Keratinocyte (primary cell): ENCODE measurements around the gene C1QTNF5. TPM values are rescaled to one million over a fixed set of nuclear protein-coding genes. Genes with fewer than 3 reads are reported as not detected.

ENCODE experiments used
- DNase-seq: peaks from one replicate; pipeline ENCODE4 v3.0.0-alpha.2; 2011; ENCODE audit warnings: low read depth, missing footprints, low spot score
- FAIRE-seq: peaks from 2 replicates; lab custom pipeline; 2011; peaks lifted over from hg19 to GRCh38; lab: Jason Lieb, UNC
- H2AFZ ChIP-seq: 2 replicates; pipeline ENCODE4 v1.6.0; 2012; ENCODE audit warnings: low read length, control low read depth, inconsistent platforms; ENCODE audit not compliant: control insufficient read depth
- H3K27ac ChIP-seq: 2 replicates; pipeline ENCODE4 v1.5.1; 2011; ENCODE audit warnings: low read length; ENCODE audit not compliant: control insufficient read depth, insufficient read depth
- H3K27me3 ChIP-seq: 3 replicates; pipeline ENCODE4 v1.6.0; 2011; ENCODE audit warnings: low read length; ENCODE audit not compliant: control insufficient read depth, insufficient read depth; ENCODE audit errors: extremely low read depth
- H3K36me3 ChIP-seq, 2 experiments: 2 replicates in 1 of 2; 3 replicates in 1 of 2; pipeline ENCODE4 v1.5.1; 2011; ENCODE audit warnings: low read length in 2 of 2, mild to moderate bottlenecking in 1 of 2; ENCODE audit not compliant: control insufficient read depth in 2 of 2, insufficient read depth in 2 of 2; ENCODE audit errors: extremely low read depth in 1 of 2
- H3K4me1 ChIP-seq: 3 replicates; pipeline ENCODE4 v1.5.1; 2011; ENCODE audit warnings: low read length; ENCODE audit not compliant: control insufficient read depth, insufficient read depth; ENCODE audit errors: extremely low read depth
- H3K4me2 ChIP-seq: 3 replicates; pipeline ENCODE4 v1.6.0; 2011; ENCODE audit warnings: low read depth, low read length; ENCODE audit not compliant: control insufficient read depth, insufficient read depth; ENCODE audit errors: extremely low read depth
- H3K4me3 ChIP-seq, 3 experiments: fragments of 200-600 bp in 1 of 3; sonication (generic) in 1 of 3; 2 replicates in 2 of 3; 3 replicates in 1 of 3; pipeline ENCODE4 v1.5.1; 2011 to 2016; ENCODE audit warnings: low read length in 3 of 3, mild to moderate bottlenecking in 3 of 3, control low read depth in 2 of 3, inconsistent platforms in 1 of 3, low read depth in 1 of 3, mixed read lengths in 1 of 3, mixed run types in 1 of 3, moderate library complexity in 1 of 3; ENCODE audit not compliant: control insufficient read depth in 2 of 3, insufficient read depth in 2 of 3; ENCODE audit errors: extremely low read depth in 1 of 3
- H3K79me2 ChIP-seq: 2 replicates; pipeline ENCODE4 v1.6.0; 2012; ENCODE audit warnings: low read length; ENCODE audit not compliant: control insufficient read depth, insufficient read depth
- H3K9ac ChIP-seq: 3 replicates; pipeline ENCODE4 v1.6.0; 2011; ENCODE audit warnings: low read length; ENCODE audit not compliant: control insufficient read depth, insufficient read depth; ENCODE audit errors: extremely low read depth
- H3K9me1 ChIP-seq: 3 replicates; pipeline ENCODE4 v1.6.0; 2011; ENCODE audit warnings: low read length; ENCODE audit not compliant: control insufficient read depth, insufficient read depth; ENCODE audit errors: extremely low read depth
- H3K9me3 ChIP-seq: 2 replicates; pipeline ENCODE4 v1.5.1; 2012; ENCODE audit warnings: low read depth, low read length; ENCODE audit not compliant: control insufficient read depth
- H4K20me1 ChIP-seq: 3 replicates; pipeline ENCODE4 v1.6.0; 2011; ENCODE audit warnings: low read length; ENCODE audit not compliant: control insufficient read depth, insufficient read depth; ENCODE audit errors: extremely low read depth
- EZH2 ChIP-seq: IDR thresholded peaks from one replicate; pipeline ENCODE4 v1.6.1; 2012; ENCODE audit warnings: inconsistent platforms, mild to moderate bottlenecking, low read length, moderate library complexity
- dilution Hi-C: fragments of 300-500 bp; cut with MboI; formaldehyde crosslinking; loops from one replicate; pipeline ENCODE4 v1.7.0; 2020; ENCODE audit warnings: low sequenced_read_pairs; ENCODE audit not compliant: extremely low pct_ligation_motif_present
- polyA plus RNA-seq, 5 experiments: library from polyadenylated mRNA; depleted of rRNA in 3 of 5; stranded (reverse) in 3 of 5; stranded (forward) in 1 of 5; unstranded in 1 of 5; fragments of >200 nt; gene quantifications; 1 replicate in 1 of 5; 2 replicates in 3 of 5; 3 replicates in 1 of 5; pipeline versions ENCODE4 v1.2.1 to v1.2.3, GENCODE V29; 2011 to 2012; ENCODE audit warnings: missing spikeins in 2 of 5, low read depth in 1 of 5, low replicate concordance in 1 of 5
- TF ChIP-seq, protein P1 (sequence below), 3 experiments: IDR thresholded peaks in 1 of 3; conservative IDR thresholded peaks in 1 of 3; optimal IDR thresholded peaks in 1 of 3; 2 replicates in 2 of 3; 3 replicates in 1 of 3; pipeline versions ENCODE3 to v1.5.1; 2011; ENCODE audit warnings: low read length in 3 of 3, mild to moderate bottlenecking in 3 of 3, moderate library complexity in 2 of 3, control low read depth in 1 of 3, inconsistent platforms in 1 of 3; ENCODE audit not compliant: insufficient read depth in 2 of 3; ENCODE audit errors: extremely low read depth in 1 of 3

The C1QTNF5 gene
- polyA plus RNA-seq, 1 donor (not counting 4 experiments of a cell fraction or from before 2014, with no cell fraction given), result not detected

DNA sequence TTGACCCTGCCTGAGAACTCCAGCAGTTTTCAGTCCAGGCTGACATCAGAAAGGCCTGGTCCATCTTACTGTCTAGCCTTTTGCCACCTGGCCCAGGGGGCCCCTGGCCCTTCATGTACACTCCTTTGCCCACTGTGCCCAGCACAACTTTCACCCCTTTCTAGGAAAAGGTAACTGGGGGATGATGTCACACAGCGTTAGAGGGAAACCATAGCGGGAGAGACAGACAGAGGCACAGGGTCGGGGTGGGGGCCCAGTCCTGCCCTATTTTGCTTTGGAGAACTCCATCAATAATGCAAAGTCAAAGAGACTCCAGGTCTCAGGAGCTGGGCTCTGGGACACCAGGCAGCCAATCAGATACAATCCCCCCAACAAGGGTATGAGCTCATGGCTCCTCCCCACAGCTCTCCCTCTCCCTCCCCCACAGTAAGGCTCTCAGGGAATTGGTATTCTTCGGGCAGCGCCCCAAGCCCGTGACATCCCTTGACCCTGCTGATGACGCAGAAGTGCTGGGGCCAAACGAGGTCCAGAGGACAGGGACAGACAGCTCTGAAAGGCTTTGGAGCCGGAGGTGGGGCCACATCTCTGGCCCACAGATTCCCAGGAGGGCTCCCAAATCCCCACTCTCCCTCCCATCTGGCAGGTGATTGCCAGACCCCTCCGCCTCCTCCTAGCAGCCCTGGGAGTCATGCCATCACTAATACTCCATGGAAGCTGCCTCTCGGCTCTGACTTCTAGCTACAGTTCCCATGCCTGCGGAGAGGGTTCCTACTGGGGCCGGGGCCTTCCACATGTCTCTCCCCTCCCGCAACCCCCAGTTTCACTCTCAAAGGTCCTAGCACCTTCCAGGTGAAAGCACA is 34.9 kb upstream of the C1QTNF5 start:
- Histone ChIP-seq H3K4me2 (no peak overlapping the region), H3K9ac (no peak overlapping the region), H4K20me1 (no peaks in the 10 kb centered on the region), H3K4me3 (no peak overlapping the region), H3K4me1 (peaks cover 23% of the 10 kb centered on the region), H3K9me1 (peaks cover 2% of the 10 kb centered on the region), H3K36me3 (no peaks in the 10 kb centered on the region), H3K27me3 (peaks cover 6% of the 10 kb centered on the region), H3K79me2 (no peaks in the 10 kb centered on the region), H2AFZ (no peak overlapping the region), H3K27ac (no peak overlapping the region), H3K9me3 (no peaks in the 10 kb centered on the region)
- DNase-seq (no peak), FAIRE-seq (no peak)
- TF ChIP-seq EZH2, result no peak
- TF ChIP-seq, protein P1, sequence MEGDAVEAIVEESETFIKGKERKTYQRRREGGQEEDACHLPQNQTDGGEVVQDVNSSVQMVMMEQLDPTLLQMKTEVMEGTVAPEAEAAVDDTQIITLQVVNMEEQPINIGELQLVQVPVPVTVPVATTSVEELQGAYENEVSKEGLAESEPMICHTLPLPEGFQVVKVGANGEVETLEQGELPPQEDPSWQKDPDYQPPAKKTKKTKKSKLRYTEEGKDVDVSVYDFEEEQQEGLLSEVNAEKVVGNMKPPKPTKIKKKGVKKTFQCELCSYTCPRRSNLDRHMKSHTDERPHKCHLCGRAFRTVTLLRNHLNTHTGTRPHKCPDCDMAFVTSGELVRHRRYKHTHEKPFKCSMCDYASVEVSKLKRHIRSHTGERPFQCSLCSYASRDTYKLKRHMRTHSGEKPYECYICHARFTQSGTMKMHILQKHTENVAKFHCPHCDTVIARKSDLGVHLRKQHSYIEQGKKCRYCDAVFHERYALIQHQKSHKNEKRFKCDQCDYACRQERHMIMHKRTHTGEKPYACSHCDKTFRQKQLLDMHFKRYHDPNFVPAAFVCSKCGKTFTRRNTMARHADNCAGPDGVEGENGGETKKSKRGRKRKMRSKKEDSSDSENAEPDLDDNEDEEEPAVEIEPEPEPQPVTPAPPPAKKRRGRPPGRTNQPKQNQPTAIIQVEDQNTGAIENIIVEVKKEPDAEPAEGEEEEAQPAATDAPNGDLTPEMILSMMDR (optimal IDR thresholded peaks at IDR 0.05 in 1 of 3, IDR thresholded peaks at IDR 0.05 in 1 of 3, conservative IDR thresholded peaks at IDR 0.05 in 1 of 3; ENCODE audit: extremely low read depth in 1 of 3, insufficient read depth in 2 of 3, low read length in 3 of 3), result no peak
- dilution Hi-C loops, result no loop called here

DNA sequence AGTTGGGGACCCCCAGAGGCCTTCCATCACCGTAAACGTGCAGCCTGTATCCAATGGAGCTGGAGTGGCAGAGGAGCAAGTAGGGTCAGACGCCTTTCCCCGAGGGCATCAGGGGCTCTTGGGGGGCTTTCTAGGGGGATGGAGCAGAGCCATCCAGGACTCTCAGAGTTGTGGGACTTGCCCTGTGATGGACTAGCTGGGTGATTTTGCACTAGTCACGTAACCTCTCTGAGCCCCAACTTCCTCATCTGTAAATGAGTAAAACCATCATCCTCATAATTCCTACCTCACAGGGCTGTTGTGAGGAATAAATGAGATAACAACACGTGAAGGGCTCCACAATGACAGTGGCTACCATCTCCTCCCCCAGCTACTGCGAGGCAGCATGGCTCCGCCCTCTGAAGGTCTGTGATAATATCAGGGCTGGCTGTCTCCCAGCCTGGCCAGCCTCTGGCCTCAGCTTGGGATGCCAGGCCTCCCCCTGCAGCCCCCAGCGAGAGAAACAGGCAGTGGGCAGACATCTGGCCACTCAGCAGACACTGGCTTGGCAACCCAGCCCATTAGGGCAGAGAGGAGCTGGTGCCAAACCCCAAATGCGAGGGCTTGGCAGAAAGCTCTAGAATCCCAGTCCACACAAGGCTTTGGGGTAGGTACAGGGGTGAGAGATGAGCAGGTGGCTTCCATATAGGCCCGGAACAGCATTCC is 34.1 kb upstream of the C1QTNF5 start:
- Histone ChIP-seq H3K27ac (no peak overlapping the region), H3K9ac (no peak overlapping the region)
- no peak for FAIRE-seq

More for the DNA sequence above, 34.1 kb upstream of the C1QTNF5 start:
- Histone ChIP-seq H3K9me1 (peaks cover 2% of the 10 kb centered on the region), H3K36me3 (no peaks in the 10 kb centered on the region), H2AFZ (no peak overlapping the region), H3K79me2 (no peaks in the 10 kb centered on the region), H4K20me1 (no peaks in the 10 kb centered on the region), H3K27me3 (peaks cover 6% of the 10 kb centered on the region), H3K4me1 (peaks cover 23% of the 10 kb centered on the region), H3K4me3 (no peak overlapping the region), H3K9me3 (no peaks in the 10 kb centered on the region), H3K4me2 (no peak overlapping the region)
- no peak for DNase-seq
- TF ChIP-seq, protein P1 (optimal IDR thresholded peaks at IDR 0.05 in 1 of 3, IDR thresholded peaks at IDR 0.05 in 1 of 3, conservative IDR thresholded peaks at IDR 0.05 in 1 of 3; ENCODE audit: extremely low read depth in 1 of 3, insufficient read depth in 2 of 3, low read length in 3 of 3), result no peak
- TF ChIP-seq EZH2, result no peak
- dilution Hi-C loops, result no loop called here
